ENCODE measurements around the gene RPP30. TPM values are rescaled to one million over a fixed set of nuclear protein-coding genes. Genes with fewer than 3 reads are reported as not detected.

RPP30 gene
- total and polyA plus RNA-seq, 2 of the 13 experiments (the other 11 are each of a cell fraction or from before 2014, with no cell fraction given): 27.1 to 65.0 TPM

GRCh38 chr10:90920986-90921666 is 49.4 kb downstream of the RPP30 start, which contains the start of gene ANKRD1 (continued):
- TF ChIP-seq ZBTB40 (IDR thresholded peaks at IDR 0.05) (no peak), ZBTB40 (CRISPR knock-in tag; IDR thresholded peaks at IDR 0.05) (no peak), ZNF687 (CRISPR knock-in tag; IDR thresholded peaks at IDR 0.05) (no peak), BRF2 (CRISPR knock-in tag; IDR thresholded peaks at IDR 0.05) (no peak), FOXP1 (IDR thresholded peaks at IDR 0.05) (0 out of 2 replicates have a peak, but pooled peaks have one; percentile 32), FOXP1 (CRISPR knock-in tag; IDR thresholded peaks at IDR 0.05) (peak; percentile 76), FOXK2 (IDR thresholded peaks at IDR 0.05) (no peak), UBTF (CRISPR knock-in tag; IDR thresholded peaks at IDR 0.05) (no peak), ATRX (CRISPR knock-in tag; IDR thresholded peaks at IDR 0.05; ENCODE audit: borderline replicate concordance) (no peak), HNRNPK (IDR thresholded peaks at IDR 0.05; ENCODE audit: low read depth, low read length, poor library complexity, severe bottlenecking) (no peak)

Data from HepG2 (cell line).